Measurements from ENCODE around the gene DLEC1.
"Not testable (repeated sequence)": the region's sequence is repeated elsewhere in the genome, so short reads cannot be mapped to it uniquely, and the experiment has no call there.

The DLEC1 gene

GRCh38 chr3:38085311-38085942 lies 46.4 kb downstream of the DLEC1 start:
- DNase-seq: no peak

GRCh38 chr3:38085943-38086324 lies 46.9 kb downstream of the DLEC1 start:
- DNase-seq: no peak

DNA sequence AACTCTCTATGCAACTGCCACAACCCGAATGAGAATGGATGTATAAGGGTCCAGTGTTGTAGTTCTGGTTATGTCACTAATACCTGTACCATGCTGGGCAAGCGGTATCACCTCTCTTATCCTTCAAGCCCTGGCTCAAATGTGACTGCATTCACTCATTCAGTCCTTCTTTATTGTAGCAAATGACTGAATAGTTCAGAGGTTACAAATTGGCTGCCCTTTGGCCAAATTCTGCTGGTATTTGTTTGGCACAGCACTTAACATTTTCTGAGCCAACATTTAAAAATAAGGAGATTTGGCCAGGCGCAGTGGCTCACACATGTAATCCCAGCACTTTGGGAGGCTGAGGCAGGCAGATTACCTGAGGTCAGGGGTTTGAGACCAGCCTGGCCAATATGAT lies 47.5 kb downstream of the DLEC1 start:
- no peak for DNase-seq

DNA sequence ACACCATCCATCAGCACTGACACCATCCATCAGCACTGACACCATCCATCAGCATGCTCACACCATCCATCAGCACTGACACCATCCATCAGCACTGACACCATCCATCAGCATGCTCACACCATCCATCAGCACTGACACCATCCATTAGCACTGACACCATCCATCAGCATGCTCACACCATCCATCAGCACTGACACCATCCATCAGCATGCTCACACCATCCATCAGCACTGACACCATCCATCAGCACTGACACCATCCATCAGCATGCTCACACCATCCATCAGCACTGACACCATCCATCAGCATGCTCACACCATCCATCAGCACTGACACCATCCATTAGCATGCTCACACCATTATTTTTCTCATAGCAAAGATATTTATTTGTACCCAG lies 48.3 kb downstream of the DLEC1 start:
- not testable (repeated sequence) for DNase-seq

GRCh38 chr3:38088126-38089078 lies 49.4 kb downstream of the DLEC1 start:
- no peak for DNase-seq

- DNase-seq: no peak
These were observed 50.2 kb downstream of the DLEC1 start for GRCh38 chr3:38089163-38089562.

DNA sequence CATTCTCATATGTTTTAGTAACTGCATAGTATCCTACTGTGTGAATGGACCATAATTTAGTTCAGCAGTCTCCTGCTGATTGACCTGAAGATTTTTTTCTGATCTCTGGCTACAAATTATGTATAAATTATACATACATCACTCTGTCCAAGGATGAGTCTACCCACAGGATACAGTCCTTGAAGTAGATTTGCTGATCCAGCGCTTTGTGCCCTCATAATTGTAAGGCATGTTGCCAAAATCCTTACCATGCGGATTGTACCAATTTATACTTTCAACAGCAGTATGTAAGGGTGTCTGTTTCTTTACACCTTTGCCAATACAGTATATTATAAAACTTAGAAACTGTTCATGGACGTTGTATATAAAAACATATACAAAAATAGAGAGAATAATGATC lies 51.4 kb downstream of the DLEC1 start:
- DNase-seq: no peak

- DNase-seq: no peak
These were observed 56.0 kb downstream of the DLEC1 start for GRCh38 chr3:38094999-38095398.

DNA sequence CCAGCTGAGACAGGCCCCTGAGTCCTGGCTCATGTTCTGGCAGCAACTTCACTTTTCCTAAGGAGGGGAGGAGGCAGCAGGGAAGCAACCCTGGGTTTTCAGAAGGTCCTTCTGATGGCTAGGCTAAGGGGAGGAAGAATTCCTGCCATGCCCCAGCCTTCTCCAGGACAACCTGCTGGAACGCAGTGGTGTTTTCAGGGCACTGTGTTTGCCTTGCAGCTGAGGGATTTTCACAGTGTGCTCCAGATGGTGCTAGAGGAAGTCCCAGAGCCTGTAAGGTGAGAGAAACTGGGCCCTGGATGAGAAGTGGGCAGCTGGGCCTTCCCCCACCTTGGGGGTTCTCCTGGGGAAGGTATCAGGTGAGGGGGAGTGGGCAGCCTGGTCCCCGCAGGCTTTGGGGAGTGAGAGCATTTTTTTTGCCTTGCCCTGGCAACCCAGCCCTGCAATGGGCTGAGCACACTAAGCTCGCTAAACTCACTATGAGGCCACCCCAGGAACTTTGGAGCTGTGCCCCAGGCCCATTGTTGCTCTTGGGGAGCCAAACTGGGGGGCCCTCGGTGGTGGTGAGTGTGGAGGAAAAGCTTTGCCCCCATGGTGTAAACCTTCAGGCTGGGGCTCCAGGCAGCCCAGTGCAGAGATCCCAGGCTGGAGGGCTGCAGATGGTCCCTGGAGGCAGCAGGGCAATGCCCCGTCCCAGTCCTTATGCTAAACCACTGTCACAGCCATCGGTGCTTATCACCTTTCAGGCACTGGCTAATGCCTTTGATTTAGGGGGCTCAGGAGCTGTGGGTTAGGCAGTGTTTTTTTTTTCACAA lies 56.9 kb downstream of the DLEC1 start:
- DNase-seq: no peak

- DNase-seq: no peak
These were observed 58.7 kb downstream of the DLEC1 start for GRCh38 chr3:38097446-38098375.

DNA sequence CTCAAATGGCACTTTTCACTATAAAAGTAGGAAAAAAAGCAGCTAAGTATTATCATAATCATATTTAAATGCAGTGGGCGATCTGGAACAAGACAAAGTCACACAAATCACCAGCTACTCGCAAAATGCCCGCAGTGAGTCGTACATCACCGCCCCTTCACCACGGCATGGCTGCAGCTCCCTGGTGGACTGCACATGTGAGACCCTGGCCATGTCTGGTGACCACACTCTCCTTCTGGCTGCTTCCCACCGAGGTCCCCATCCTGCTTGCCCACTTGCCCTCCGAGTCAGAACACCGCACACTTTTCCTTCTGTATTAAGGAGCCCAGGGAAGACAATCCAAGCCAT lies 59.3 kb downstream of the DLEC1 start:
- DNase-seq: no peak

GRCh38 chr3:38099518-38099917 lies 60.5 kb downstream of the DLEC1 start:
- no peak for DNase-seq

GRCh38 chr3:38100498-38100897 lies 61.5 kb downstream of the DLEC1 start:
- no peak for DNase-seq

DNA sequence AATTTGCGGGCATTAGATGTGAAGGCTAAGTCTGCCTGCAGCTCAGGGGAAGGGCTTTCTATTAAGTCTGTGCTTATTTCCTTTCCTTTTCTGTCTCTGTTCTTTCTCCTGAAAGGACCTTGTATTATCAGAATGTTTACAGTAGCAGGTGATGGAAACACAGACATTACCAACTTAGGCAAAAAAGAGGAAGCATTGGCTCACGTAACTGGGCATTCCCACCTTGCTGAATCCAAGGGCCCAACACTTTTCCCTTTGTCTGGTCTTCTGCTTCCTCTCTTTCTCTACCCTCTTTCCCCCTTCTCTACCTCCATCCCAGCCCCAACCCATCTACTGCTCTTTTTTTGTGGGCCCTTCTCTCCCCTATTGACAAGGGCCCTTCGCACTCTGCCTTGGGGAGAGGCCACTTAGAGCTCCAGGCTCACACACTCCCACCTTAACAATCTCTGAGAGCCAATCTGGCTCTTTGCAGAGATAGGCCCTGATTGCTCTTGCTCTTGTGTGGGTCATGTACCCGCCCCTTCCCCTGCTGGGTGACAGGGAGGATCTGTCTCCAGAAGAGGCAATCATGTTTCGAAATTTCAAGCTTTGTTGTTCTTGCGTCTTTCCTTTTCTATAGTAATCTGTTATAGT lies 62.9 kb downstream of the DLEC1 start:
- no peak for DNase-seq

DNA sequence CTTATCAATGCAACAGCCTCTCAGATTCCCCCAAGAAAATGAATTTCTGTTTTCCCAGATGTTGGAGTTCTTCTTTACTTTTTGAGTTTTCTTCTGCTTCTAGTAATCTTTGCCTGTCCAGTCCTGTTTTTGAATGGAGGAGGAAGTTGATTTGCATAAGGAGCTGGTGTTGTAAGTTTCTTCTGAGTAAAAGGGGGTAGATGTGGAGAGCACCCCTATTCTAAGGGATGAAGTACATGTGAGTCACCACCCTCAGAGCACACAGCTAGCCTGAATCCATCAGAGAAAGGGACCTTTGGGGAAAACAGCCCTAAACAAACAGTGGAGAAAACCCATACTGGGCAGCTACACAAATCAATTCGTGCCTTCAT lies 63.4 kb downstream of the DLEC1 start:
- DNase-seq: no peak

DNA sequence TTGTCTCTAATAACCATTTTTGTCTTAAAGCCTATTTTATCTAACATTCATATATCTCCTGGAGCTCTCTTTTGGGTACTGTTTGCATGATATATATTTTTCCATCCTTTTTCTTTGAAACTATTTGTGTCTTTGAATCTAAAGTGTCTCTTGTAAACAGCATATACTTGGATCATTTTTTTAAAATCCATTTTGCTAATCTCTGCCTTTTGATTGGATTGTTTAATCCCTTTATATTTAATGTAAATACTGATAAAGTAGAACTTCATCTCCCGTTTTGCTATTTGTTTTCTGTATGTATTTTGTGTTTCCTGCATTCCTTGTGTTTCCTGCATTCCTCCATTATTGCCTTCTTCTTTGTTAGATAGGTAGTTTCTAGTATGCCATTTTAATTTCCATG lies 66.5 kb downstream of the DLEC1 start:
- DNase-seq: no peak

- no peak for DNase-seq
These were observed 69.1 kb downstream of the DLEC1 start for GRCh38 chr3:38107911-38108648.

- DNase-seq: no peak
These were observed 69.9 kb downstream of the DLEC1 start for GRCh38 chr3:38108649-38109579.

DNA sequence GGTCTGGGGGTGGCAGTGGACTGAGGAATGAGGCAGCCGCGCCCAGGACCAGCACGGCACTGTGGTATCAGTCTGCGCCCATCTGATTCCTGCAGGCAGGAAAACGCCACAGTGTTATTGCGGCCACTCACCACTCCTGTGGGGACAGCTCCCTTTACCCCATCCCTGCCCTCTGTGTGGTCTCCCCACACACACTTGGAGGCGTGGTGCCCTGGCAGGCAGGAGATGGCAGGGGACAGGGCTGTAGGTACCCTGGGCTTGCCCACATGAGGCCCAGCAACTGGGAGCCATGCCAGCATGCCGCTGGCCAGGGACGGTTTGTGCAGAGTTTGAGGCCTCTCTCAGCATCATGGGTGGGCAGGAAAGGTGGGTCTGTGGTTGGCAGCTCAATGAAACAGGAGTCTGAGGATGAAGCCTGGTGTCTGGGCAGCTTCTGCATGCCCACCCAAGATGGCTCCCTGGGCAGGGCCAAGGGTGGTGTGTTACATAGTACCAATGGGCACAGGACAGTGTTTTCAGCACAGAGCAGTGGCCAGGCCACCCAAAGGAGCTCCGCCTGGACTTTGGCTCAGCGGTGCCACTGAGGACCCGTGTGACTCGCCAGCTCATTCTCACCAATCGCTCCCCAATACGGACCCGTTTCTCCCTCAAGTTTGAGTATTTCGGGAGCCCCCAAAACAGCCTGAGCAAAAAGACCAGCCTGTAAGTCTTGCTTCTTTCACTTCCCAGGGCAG lies 70.7 kb downstream of the DLEC1 start:
- no peak for DNase-seq

Measured in NCI-H1105 treated with DMSO at 0.1 percent for 48 hours (cell line).